Measurements from ENCODE around the gene ENPP1. TPM values are rescaled to one million over a fixed set of nuclear protein-coding genes. Genes with fewer than 3 reads are reported as not detected.

Gene ENPP1
- total and polyA plus RNA-seq, 2 donors (not counting 3 experiments of a cell fraction or from before 2014, with no cell fraction given): 0.36 to 1.4 TPM

DNA sequence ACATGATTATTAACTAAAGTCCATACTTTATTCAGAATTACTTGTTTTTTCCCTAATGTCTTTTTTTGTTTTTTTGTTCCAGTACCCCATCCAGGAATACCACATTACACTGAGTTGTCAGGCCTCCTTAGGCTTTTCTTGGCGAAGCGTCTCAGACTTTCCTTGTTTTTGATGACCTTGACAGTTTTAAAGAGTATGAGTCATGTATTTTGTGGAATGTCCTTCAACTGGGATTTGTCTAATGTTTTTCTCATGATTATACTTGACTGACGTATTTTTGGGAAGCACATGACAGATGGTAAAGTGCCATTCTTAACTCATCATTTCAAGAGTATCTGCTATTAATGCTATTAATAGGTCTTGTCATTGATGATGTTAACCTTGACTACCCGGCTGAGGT lies 23.6 kb downstream of the ENPP1 start:
- DNase-seq (ENCODE audit: low read depth, low spot score): peak; percentile 46
- ChIA-PET CTCF (interaction anchor here (1.2 kb wide), 1 partner anchor 136 kb away, joined by 4 read pairs; no protein-coding TSS in a partner anchor), POLR2A (no interaction called here)
- H3K9me1 ChIP-seq (replicated peaks; ENCODE audit: control insufficient read depth, extremely low read depth, insufficient read depth, low read length): no peaks in the 10 kb centered on the region
- TF ChIP-seq, protein P1, sequence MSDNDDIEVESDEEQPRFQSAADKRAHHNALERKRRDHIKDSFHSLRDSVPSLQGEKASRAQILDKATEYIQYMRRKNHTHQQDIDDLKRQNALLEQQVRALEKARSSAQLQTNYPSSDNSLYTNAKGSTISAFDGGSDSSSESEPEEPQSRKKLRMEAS (IDR thresholded peaks at IDR 0.05; ENCODE audit: insufficient read depth, insufficient read length): no peak
- TF ChIP-seq JUN (IDR thresholded peaks at IDR 0.05; ENCODE audit: borderline replicate concordance, insufficient read depth, insufficient read length, low read depth): peak; percentile 33
- TF ChIP-seq FOS (IDR thresholded peaks at IDR 0.05; ENCODE audit: borderline replicate concordance, insufficient read depth, low read length): peak; percentile 30
- TF ChIP-seq, protein P2, sequence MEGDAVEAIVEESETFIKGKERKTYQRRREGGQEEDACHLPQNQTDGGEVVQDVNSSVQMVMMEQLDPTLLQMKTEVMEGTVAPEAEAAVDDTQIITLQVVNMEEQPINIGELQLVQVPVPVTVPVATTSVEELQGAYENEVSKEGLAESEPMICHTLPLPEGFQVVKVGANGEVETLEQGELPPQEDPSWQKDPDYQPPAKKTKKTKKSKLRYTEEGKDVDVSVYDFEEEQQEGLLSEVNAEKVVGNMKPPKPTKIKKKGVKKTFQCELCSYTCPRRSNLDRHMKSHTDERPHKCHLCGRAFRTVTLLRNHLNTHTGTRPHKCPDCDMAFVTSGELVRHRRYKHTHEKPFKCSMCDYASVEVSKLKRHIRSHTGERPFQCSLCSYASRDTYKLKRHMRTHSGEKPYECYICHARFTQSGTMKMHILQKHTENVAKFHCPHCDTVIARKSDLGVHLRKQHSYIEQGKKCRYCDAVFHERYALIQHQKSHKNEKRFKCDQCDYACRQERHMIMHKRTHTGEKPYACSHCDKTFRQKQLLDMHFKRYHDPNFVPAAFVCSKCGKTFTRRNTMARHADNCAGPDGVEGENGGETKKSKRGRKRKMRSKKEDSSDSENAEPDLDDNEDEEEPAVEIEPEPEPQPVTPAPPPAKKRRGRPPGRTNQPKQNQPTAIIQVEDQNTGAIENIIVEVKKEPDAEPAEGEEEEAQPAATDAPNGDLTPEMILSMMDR (IDR thresholded peaks at IDR 0.05; ENCODE audit: extremely low read depth in 1 of 2, insufficient read depth in 1 of 2, low read depth in 1 of 2, low read length in 2 of 2): no peak
- TF ChIP-seq POLR2A (IDR thresholded peaks at IDR 0.05; ENCODE audit: low read depth, low read length): no peak
- no peaks in the 10 kb centered on the region for H3K79me2 ChIP-seq (ENCODE audit: control insufficient read depth, insufficient read depth, low read length)
- BruUV-seq (replicated peaks): no TSS peak
- intact Hi-C loops (cut with micrococcal nuclease): no loop called here
- no peaks in the 10 kb centered on the region for H3K36me3 ChIP-seq (ENCODE audit: control insufficient read depth in 2 of 2, extremely low read depth in 1 of 2, insufficient read depth in 2 of 2, low read length in 2 of 2)
- no peaks in the 10 kb centered on the region for H3K4me1 ChIP-seq (ENCODE audit: control insufficient read depth, extremely low read depth, insufficient read depth, low read length)
- H3K27me3 ChIP-seq (ENCODE audit: control insufficient read depth in 2 of 2, insufficient read depth in 2 of 2, low read length in 2 of 2): peaks cover 0 to 2% of the 10 kb centered on the region in 2 experiments
- H3K4me3 ChIP-seq (replicated peaks in 1 of 3; ENCODE audit: insufficient read depth in 1 of 3, low read depth in 1 of 3, low read length in 3 of 3): no peak overlapping the region
- dilution Hi-C loops (cut with MboI; ENCODE audit: extremely low pct_ligation_motif_present, low sequenced_read_pairs): no loop called here
- no peaks in the 10 kb centered on the region for H3K9me3 ChIP-seq (replicated peaks; ENCODE audit: control insufficient read depth, insufficient read depth, low read length)
- H3K27ac ChIP-seq (ENCODE audit: insufficient read depth, low read depth, low read length): no peak overlapping the region
- H2AFZ ChIP-seq (ENCODE audit: low read depth, low read length): no peak overlapping the region
- H3K9ac ChIP-seq (replicated peaks; ENCODE audit: extremely low read depth, insufficient read depth, low read length): no peak overlapping the region
- H3K4me2 ChIP-seq (ENCODE audit: insufficient read depth, low read length): no peak overlapping the region
- H4K20me1 ChIP-seq (replicated peaks; ENCODE audit: control insufficient read depth, extremely low read depth, insufficient read depth, low read length): no peaks in the 10 kb centered on the region
- FAIRE-seq: peak; percentile 40

DNA sequence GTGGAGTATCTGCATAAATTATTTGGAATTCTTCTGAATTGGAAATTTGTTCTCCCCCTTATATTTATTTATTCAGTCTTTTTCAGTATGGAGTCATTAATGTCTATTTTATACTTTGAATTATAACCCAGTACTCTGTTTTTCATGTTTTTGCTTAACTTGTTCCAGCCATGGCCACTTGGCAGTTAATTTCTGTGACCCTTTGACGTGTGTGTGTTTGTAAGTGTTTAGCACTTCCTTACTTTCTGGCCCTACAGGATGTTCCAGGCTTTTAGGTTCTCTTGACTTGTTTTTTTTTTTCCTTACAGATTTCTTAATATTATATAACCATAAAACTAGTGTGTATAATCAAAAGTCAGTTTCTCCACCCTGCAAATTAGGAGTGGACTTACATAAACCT lies 24.1 kb downstream of the ENPP1 start:
- no peak overlapping the region for H3K4me2 ChIP-seq (ENCODE audit: insufficient read depth, low read length)
- peaks cover 0 to 2% of the 10 kb centered on the region in 2 experiments for H3K27me3 ChIP-seq (ENCODE audit: control insufficient read depth in 2 of 2, insufficient read depth in 2 of 2, low read length in 2 of 2)
- H3K9me3 ChIP-seq (replicated peaks; ENCODE audit: control insufficient read depth, insufficient read depth, low read length): no peaks in the 10 kb centered on the region
- no peaks in the 10 kb centered on the region for H3K9me1 ChIP-seq (replicated peaks; ENCODE audit: control insufficient read depth, extremely low read depth, insufficient read depth, low read length)
- H3K4me3 ChIP-seq (replicated peaks in 1 of 3; ENCODE audit: insufficient read depth in 1 of 3, low read depth in 1 of 3, low read length in 3 of 3): no peak overlapping the region
- H3K4me1 ChIP-seq (ENCODE audit: control insufficient read depth, extremely low read depth, insufficient read depth, low read length): no peaks in the 10 kb centered on the region
- ChIA-PET POLR2A (no interaction called here), CTCF (no interaction called here)
- no peak for FAIRE-seq
- no peak overlapping the region for H3K9ac ChIP-seq (replicated peaks; ENCODE audit: extremely low read depth, insufficient read depth, low read length)
- no TSS peak for BruUV-seq (replicated peaks)
- TF ChIP-seq JUN (IDR thresholded peaks at IDR 0.05; ENCODE audit: borderline replicate concordance, insufficient read depth, insufficient read length, low read depth): no peak
- TF ChIP-seq MYC (IDR thresholded peaks at IDR 0.05; ENCODE audit: low read depth, low read length): no peak
- TF ChIP-seq FOS (IDR thresholded peaks at IDR 0.05; ENCODE audit: borderline replicate concordance, insufficient read depth, low read length): no peak
- no peak for TF ChIP-seq GATA2 (IDR thresholded peaks at IDR 0.05; ENCODE audit: insufficient read depth, insufficient read length, low read depth, low read length)
- TF ChIP-seq EZH2 (IDR thresholded peaks at IDR 0.05; ENCODE audit: borderline replicate concordance, low read depth, low read length, severe bottlenecking): no peak
- TF ChIP-seq POLR2A (IDR thresholded peaks at IDR 0.05; ENCODE audit: low read depth, low read length): no peak
- TF ChIP-seq, protein P2 (IDR thresholded peaks at IDR 0.05; ENCODE audit: extremely low read depth in 1 of 2, insufficient read depth in 1 of 2, low read depth in 1 of 2, low read length in 2 of 2): no peak
- no peak for TF ChIP-seq POLR2AphosphoS5 (IDR thresholded peaks at IDR 0.05; ENCODE audit: insufficient read depth, low read depth, low read length)
- TF ChIP-seq, protein P1 (IDR thresholded peaks at IDR 0.05; ENCODE audit: insufficient read depth, insufficient read length): no peak
- no peaks in the 10 kb centered on the region for H3K79me2 ChIP-seq (ENCODE audit: control insufficient read depth, insufficient read depth, low read length)
- DNase-seq (ENCODE audit: low read depth, low spot score): no peak
- H2AFZ ChIP-seq (ENCODE audit: low read depth, low read length): no peak overlapping the region
- no peaks in the 10 kb centered on the region for H3K36me3 ChIP-seq (ENCODE audit: control insufficient read depth in 2 of 2, extremely low read depth in 1 of 2, insufficient read depth in 2 of 2, low read length in 2 of 2)
- H3K27ac ChIP-seq (ENCODE audit: insufficient read depth, low read depth, low read length): no peak overlapping the region
- intact Hi-C loops (cut with micrococcal nuclease): no loop called here
- dilution Hi-C loops (cut with MboI; ENCODE audit: extremely low pct_ligation_motif_present, low sequenced_read_pairs): no loop called here
- H4K20me1 ChIP-seq (replicated peaks; ENCODE audit: control insufficient read depth, extremely low read depth, insufficient read depth, low read length): no peaks in the 10 kb centered on the region
